Measurements from ENCODE around the gene ABLIM3.

The ABLIM3 gene

DNA sequence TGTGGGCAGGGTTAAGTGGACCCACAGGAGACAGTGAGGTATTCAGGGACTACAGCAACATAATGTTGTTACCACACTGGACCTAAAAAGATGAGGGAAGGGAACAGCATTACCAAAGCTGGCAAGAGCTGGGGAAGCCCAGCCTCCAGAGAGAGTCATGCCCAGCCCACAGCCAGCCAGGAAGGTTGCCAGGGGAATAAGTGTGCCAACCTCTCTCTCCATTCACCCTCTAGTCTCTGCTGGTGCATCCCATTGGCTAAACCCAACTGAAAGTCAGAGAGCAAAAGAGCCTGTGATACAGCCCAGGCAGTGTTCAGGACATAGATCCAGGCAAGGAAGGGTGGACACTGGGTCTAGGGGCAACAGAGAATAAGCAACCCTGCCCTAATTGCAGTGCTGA, 94.5 kb downstream of the ABLIM3 start:
- H2AFZ ChIP-seq, result no peak overlapping the region
- H3K27ac ChIP-seq, result no peak overlapping the region
- no peak overlapping the region for H3K4me2 ChIP-seq (ENCODE audit: low read length)
- no peaks in the 10 kb centered on the region for H3K36me3 ChIP-seq (ENCODE audit: control insufficient read depth, insufficient read depth, low read length)
- no peak overlapping the region for H3K9ac ChIP-seq
- H3K79me2 ChIP-seq, result no peaks in the 10 kb centered on the region
- H3K9me3 ChIP-seq (ENCODE audit: control insufficient read depth, low read length), result no peaks in the 10 kb centered on the region
- TF ChIP-seq, protein P1, sequence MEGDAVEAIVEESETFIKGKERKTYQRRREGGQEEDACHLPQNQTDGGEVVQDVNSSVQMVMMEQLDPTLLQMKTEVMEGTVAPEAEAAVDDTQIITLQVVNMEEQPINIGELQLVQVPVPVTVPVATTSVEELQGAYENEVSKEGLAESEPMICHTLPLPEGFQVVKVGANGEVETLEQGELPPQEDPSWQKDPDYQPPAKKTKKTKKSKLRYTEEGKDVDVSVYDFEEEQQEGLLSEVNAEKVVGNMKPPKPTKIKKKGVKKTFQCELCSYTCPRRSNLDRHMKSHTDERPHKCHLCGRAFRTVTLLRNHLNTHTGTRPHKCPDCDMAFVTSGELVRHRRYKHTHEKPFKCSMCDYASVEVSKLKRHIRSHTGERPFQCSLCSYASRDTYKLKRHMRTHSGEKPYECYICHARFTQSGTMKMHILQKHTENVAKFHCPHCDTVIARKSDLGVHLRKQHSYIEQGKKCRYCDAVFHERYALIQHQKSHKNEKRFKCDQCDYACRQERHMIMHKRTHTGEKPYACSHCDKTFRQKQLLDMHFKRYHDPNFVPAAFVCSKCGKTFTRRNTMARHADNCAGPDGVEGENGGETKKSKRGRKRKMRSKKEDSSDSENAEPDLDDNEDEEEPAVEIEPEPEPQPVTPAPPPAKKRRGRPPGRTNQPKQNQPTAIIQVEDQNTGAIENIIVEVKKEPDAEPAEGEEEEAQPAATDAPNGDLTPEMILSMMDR (IDR thresholded peaks at IDR 0.05), result no peak
- H3K4me3 ChIP-seq (ENCODE audit: low read depth, low read length), result no peak overlapping the region
- H3K4me1 ChIP-seq, result peaks cover 3% of the 10 kb centered on the region
- H3K27me3 ChIP-seq (ENCODE audit: control insufficient read depth, insufficient read depth, low read length), result no peaks in the 10 kb centered on the region

DNA sequence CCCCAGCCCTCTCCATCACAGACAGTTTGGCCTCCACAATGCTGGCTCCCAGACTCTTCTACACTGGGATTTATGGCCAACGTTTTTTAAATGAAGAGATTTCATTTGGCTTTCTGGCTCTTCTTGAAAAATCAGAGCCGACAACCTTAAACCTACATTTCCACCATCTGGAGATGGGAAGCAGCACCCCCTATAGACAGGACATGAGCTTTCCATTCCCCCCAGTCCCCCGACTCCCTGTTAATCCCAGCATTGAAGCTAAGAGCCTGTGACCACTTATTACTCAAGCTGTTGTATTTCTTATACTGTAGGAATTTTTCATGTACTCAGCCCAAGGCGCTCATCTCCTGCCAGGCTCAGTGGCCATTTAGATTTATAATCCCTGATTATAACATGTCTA, 96.4 kb downstream of the ABLIM3 start:
- H3K36me3 ChIP-seq (ENCODE audit: control insufficient read depth, insufficient read depth, low read length), result no peaks in the 10 kb centered on the region
- no peaks in the 10 kb centered on the region for H3K9me3 ChIP-seq (ENCODE audit: control insufficient read depth, low read length)
- H3K9ac ChIP-seq, result no peak overlapping the region
- no peaks in the 10 kb centered on the region for H3K79me2 ChIP-seq
- H3K4me2 ChIP-seq (ENCODE audit: low read length), result no peak overlapping the region
- no peak overlapping the region for H3K4me3 ChIP-seq (ENCODE audit: low read depth, low read length)
- TF ChIP-seq, protein P1 (IDR thresholded peaks at IDR 0.05), result no peak
- H2AFZ ChIP-seq, result no peak overlapping the region
- no peaks in the 10 kb centered on the region for H3K27me3 ChIP-seq (ENCODE audit: control insufficient read depth, insufficient read depth, low read length)
- H3K4me1 ChIP-seq, result peaks cover 3% of the 10 kb centered on the region
- H3K27ac ChIP-seq, result no peak overlapping the region

DNA sequence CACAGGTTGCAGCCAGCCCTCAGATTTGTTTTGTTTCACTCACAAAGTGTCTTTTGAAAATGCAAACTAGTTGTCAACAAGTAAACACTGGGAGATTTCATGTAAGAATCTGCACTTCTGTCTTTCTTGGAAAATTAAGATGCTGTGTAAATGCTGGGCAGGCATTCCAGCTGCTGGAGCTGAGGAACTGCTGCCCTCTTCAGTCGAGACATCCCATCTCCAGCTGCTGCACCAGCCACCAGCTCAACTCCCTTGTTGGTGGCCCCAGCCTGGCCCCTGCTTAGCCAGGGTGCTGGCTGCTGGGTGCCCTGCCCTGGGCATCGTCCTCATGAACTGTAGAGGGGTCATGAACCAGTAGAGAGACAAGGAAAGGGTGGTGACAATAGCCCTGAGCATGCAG, 97.2 kb downstream of the ABLIM3 start:
- H3K4me1 ChIP-seq, result peaks cover 3% of the 10 kb centered on the region
- H3K9ac ChIP-seq, result no peak overlapping the region
- no peaks in the 10 kb centered on the region for H3K36me3 ChIP-seq (ENCODE audit: control insufficient read depth, insufficient read depth, low read length)
- H3K27me3 ChIP-seq (ENCODE audit: control insufficient read depth, insufficient read depth, low read length), result no peaks in the 10 kb centered on the region
- no peak overlapping the region for H3K4me3 ChIP-seq (ENCODE audit: low read depth, low read length)
- no peak overlapping the region for H2AFZ ChIP-seq
- H3K4me2 ChIP-seq (ENCODE audit: low read length), result no peak overlapping the region
- H3K9me3 ChIP-seq (ENCODE audit: control insufficient read depth, low read length), result no peaks in the 10 kb centered on the region
- TF ChIP-seq, protein P1 (IDR thresholded peaks at IDR 0.05), result no peak
- no peaks in the 10 kb centered on the region for H3K79me2 ChIP-seq
- no peak overlapping the region for H3K27ac ChIP-seq

DNA sequence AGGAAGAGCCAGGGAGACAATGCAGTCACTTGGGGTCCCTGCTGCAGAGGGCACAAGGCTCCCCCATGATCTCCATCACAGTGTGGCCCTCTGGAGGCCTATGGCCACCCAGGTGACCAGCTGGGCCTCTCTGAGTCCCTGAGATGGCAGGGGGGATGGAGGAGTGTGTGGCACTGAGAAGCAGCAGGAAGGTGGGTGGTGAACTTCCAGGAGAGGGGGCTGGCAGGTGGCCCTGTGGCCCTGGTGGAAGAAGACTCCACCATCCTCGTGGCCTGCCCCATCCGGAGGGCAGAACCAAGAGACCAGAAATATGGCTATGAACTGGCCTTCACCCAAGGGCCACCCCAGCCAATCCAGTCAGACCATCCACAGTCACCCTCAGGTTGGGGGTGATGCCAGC, 98.6 kb downstream of the ABLIM3 start:
- no peak overlapping the region for H3K9ac ChIP-seq
- no peak overlapping the region for H3K4me2 ChIP-seq (ENCODE audit: low read length)
- no peaks in the 10 kb centered on the region for H3K79me2 ChIP-seq
- H3K4me1 ChIP-seq, result peaks cover 3% of the 10 kb centered on the region
- H3K36me3 ChIP-seq (ENCODE audit: control insufficient read depth, insufficient read depth, low read length), result no peaks in the 10 kb centered on the region
- TF ChIP-seq, protein P1 (IDR thresholded peaks at IDR 0.05), result no peak
- H3K4me3 ChIP-seq (ENCODE audit: low read depth, low read length), result no peak overlapping the region
- H2AFZ ChIP-seq, result no peak overlapping the region
- H3K27ac ChIP-seq, result no peak overlapping the region
- H3K9me3 ChIP-seq (ENCODE audit: control insufficient read depth, low read length), result no peaks in the 10 kb centered on the region
- no peaks in the 10 kb centered on the region for H3K27me3 ChIP-seq (ENCODE audit: control insufficient read depth, insufficient read depth, low read length)

DNA sequence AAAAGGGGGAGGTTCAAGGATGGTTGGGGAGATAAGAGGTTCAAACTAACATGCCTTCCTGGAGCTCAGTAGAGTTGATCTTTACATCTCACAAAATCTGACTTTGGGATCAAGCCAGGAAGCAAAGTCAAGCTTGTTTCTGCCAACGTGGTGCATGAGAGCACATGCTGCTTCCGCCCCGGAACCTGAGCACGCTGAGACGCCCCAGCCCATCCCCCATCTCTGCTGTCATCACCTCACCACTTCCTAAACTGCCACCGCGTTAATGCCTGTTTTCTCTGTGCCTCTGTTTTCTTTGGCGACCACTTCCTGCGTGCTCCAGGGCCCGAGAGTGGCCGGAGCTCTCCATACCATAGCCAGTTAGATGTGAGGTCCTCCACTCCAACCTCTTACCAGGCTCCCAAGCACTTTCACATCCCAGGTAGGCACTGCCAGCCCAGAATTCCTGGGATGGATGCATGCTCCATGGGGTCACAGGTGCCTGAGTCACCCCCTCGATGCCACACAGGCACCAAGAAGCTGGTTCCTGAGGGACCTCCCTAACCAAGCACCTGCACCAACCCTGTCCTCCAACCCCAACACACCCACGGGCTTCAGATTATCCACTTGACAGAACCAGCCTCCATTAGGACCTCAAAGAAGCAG, 99.2 kb downstream of the ABLIM3 start:
- Histone ChIP-seq H3K27ac (no peak overlapping the region), H3K36me3 (ENCODE audit: control insufficient read depth, insufficient read depth, low read length) (no peaks in the 10 kb centered on the region), H3K4me2 (ENCODE audit: low read length) (no peak overlapping the region), H3K9ac (no peak overlapping the region), H3K27me3 (ENCODE audit: control insufficient read depth, insufficient read depth, low read length) (no peaks in the 10 kb centered on the region), H3K4me3 (ENCODE audit: low read depth, low read length) (no peak overlapping the region), H3K4me1 (peaks cover 3% of the 10 kb centered on the region), H3K79me2 (no peaks in the 10 kb centered on the region), H2AFZ (no peak overlapping the region), H3K9me3 (ENCODE audit: control insufficient read depth, low read length) (no peaks in the 10 kb centered on the region)
- TF ChIP-seq, protein P1 (IDR thresholded peaks at IDR 0.05), result no peak
